Lung (tissue), 16 donors: ENCODE results near the gene POLD2. TPM values are rescaled to one million over a fixed set of nuclear protein-coding genes. Genes with fewer than 3 reads are reported as not detected.
"Not testable (repeated sequence)": the region's sequence is repeated elsewhere in the genome, so short reads cannot be mapped to it uniquely, and the experiment has no call there.

Source experiments
- ATAC-seq: fragments of 200-7000 bp; cut with Tn5 transposase; one replicate; pipeline ENCODE4 v1.9.1; 2020; ENCODE audit warnings: moderate number of reproducible peaks; ENCODE audit not compliant: insufficient read depth, low FRiP score
- DNase-seq, 3 donors: peaks; one replicate each; pipeline ENCODE4 v3.0.0-alpha.2; 2013 to 2017
- H3K27ac ChIP-seq, 2 donors: one replicate each; pipeline ENCODE4 v1.5.1; 2013; ENCODE audit warnings: mild to moderate bottlenecking in 2 of 2, moderate library complexity in 2 of 2, control low read depth in 1 of 2, inconsistent platforms in 1 of 2, low read depth in 1 of 2, low read length in 1 of 2
- H3K27me3 ChIP-seq, 3 donors: one replicate each; pipeline ENCODE4 v1.5.1; 2013; ENCODE audit warnings: low read length in 2 of 3; ENCODE audit not compliant: control insufficient read depth in 3 of 3, insufficient read depth in 3 of 3
- H3K36me3 ChIP-seq, 4 donors: one replicate each; pipeline ENCODE4 v1.5.1; 2013; ENCODE audit warnings: low read length in 4 of 4, mild to moderate bottlenecking in 1 of 4, moderate library complexity in 1 of 4; ENCODE audit not compliant: control insufficient read depth in 4 of 4, insufficient read depth in 4 of 4
- H3K4me1 ChIP-seq, 5 donors: one replicate each; pipeline ENCODE4 v1.5.1; 2013; ENCODE audit warnings: low read length in 5 of 5, mild to moderate bottlenecking in 2 of 5, moderate library complexity in 1 of 5; ENCODE audit not compliant: control insufficient read depth in 5 of 5, insufficient read depth in 5 of 5
- H3K4me3 ChIP-seq: one replicate; pipeline ENCODE4 v1.5.1; 2013; ENCODE audit warnings: mild to moderate bottlenecking, control low read depth, moderate library complexity
- H3K9ac ChIP-seq, 2 donors: one replicate each; pipeline ENCODE4 v1.5.1; 2013; ENCODE audit warnings: low read length in 2 of 2, control low read depth in 1 of 2; ENCODE audit not compliant: insufficient read depth in 1 of 2
- H3K9me3 ChIP-seq, 4 donors: one replicate each; pipeline ENCODE4 v1.5.1; 2013; ENCODE audit warnings: low read length in 3 of 4, mild to moderate bottlenecking in 1 of 4, moderate library complexity in 1 of 4; ENCODE audit not compliant: control insufficient read depth in 4 of 4, insufficient read depth in 3 of 4
- CTCF ChIP-seq: IDR thresholded peaks from 2 replicates; pipeline ENCODE4 v1.5.1; 2012; ENCODE audit warnings: mild to moderate bottlenecking; ENCODE audit errors: control extremely low read depth, extremely low read depth
- WGBS, 2 donors: extraction: QIAGEN DNeasy Blood & Tissue Kit; methylation state at CpG; one replicate each; pipeline ENCODE4 v1.1.7; 2013; 5-methylcytosine and 5-hydroxymethylcytosine counted together
- long read RNA-seq, 5 donors: transcript quantifications; one replicate each; lab custom pipeline, GENCODE V29; 2026
- polyA plus RNA-seq, 2 donors: library from polyadenylated mRNA; stranded (reverse); fragments of 200-250 nt; gene quantifications; one replicate each; pipeline ENCODE4 v1.2.1, GENCODE V29; 2013
- total RNA-seq, 2 donors: library from RNA; depleted of rRNA in 1 of 2; stranded (reverse); fragments of >200 nt in 1 of 2; gene quantifications; one replicate each; pipeline ENCODE4 v1.2.1, GENCODE V29; 2014 to 2021
- donor health status: control.
- donor health status: control.
- donor health status: Bipolar disorder and iron deficiency.
- donor health status: healthy.
- donor health status: DM: yes; HTN: yes; CAD: no.

Gene POLD2
- 10 to 100 TPM; 48.8 to 90.7 TPM for total RNA-seq
- polyA plus RNA-seq: 10 to 100 TPM; 61.9 to 80.7 TPM
- long read RNA-seq, donor 1, transcript POLD2-216 (2 exons, 528 nt): minor isoform, 7 of 89 reads
- long read RNA-seq, donor 1, transcript POLD2-207 (11 exons, 1,659 nt): minor isoform, 5 of 89 reads
- long read RNA-seq, donor 1, transcript POLD2-218 (11 exons, 1,619 nt): major isoform, 25 of 89 reads
- long read RNA-seq, donor 1, partial matches to known transcripts: 50 of 89 reads
- long read RNA-seq, donor 1, other reads (novel, unspliced or antisense): 0 of 89 reads
- long read RNA-seq, donor 2, transcript POLD2-218 (11 exons, 1,619 nt): major isoform, 5 of 8 reads
- long read RNA-seq, donor 2, partial matches to known transcripts: 0 of 8 reads
- long read RNA-seq, donor 2, other reads (novel, unspliced or antisense): 0 of 8 reads
- long read RNA-seq, donor 3, transcript POLD2-218 (11 exons, 1,619 nt): major isoform, 9 of 23 reads
- long read RNA-seq, donor 3, transcript POLD2-216 (2 exons, 528 nt): minor isoform, 5 of 23 reads
- long read RNA-seq, donor 3, partial matches to known transcripts: 8 of 23 reads
- long read RNA-seq, donor 3, other reads (novel, unspliced or antisense): 0 of 23 reads
- long read RNA-seq, donor 4, transcript POLD2-218 (11 exons, 1,619 nt): major isoform, 12 of 45 reads
- long read RNA-seq, donor 4, partial matches to known transcripts: 29 of 45 reads
- long read RNA-seq, donor 4, other reads (novel, unspliced or antisense): 0 of 45 reads
- long read RNA-seq, donor 5, transcript POLD2-216 (2 exons, 528 nt): minor isoform, 9 of 102 reads
- long read RNA-seq, donor 5, transcript POLD2-218 (11 exons, 1,619 nt): major isoform, 31 of 102 reads
- long read RNA-seq, donor 5, partial matches to known transcripts: 54 of 102 reads
- long read RNA-seq, donor 5, other reads (novel, unspliced or antisense): 0 of 102 reads

- Histone ChIP-seq H3K36me3 (peaks cover 0 to 18% (median 13%) of the 10 kb centered on the region in 4 donors), H3K9ac (peak within 1 kb of the TSS; percentile 84 to 88), H3K27ac (peak within 1 kb of the TSS; percentile 86 to 94), H3K4me3 (peak within 1 kb of the TSS; percentile 85), H3K27me3 (no peaks in the 10 kb centered on the region), H3K9me3 (no peaks in the 10 kb centered on the region), H3K4me1 (peaks cover 3 to 23% (median 9%) of the 10 kb centered on the region in 5 donors)
- ATAC-seq (peak; percentile 98), DNase-seq (peak; percentile 99)
- WGBS, 2 donors: 1% methylated on average over 75 to 86 of the region's 86 CpGs
- TF ChIP-seq CTCF: no peak
Observed at GRCh38 chr7:44123190-44124003, at the start of gene POLD2. Gene POLD2, minus strand, starts transcription at chr7:44123548. Its CDS starts 1,495 bp downstream, at chr7:44122053.

GRCh38 chr7:44172803-44173424, 49.6 kb upstream of the POLD2 start:
- Histone ChIP-seq H3K9ac (no peak overlapping the region), H3K27me3 (peaks cover 0 to 4% (median 0%) of the 10 kb centered on the region in 3 donors), H3K27ac (no peak overlapping the region), H3K4me1 (no peaks in the 10 kb centered on the region), H3K9me3 (peaks cover 0 to 2% (median 0%) of the 10 kb centered on the region in 4 donors), H3K36me3 (no peaks in the 10 kb centered on the region), H3K4me3 (no peak overlapping the region)
- no peak for TF ChIP-seq CTCF
- 79 to 91% methylated on average over 6 of the region's 6 CpGs for WGBS, 2 donors
- no peak for DNase-seq
- ATAC-seq: no peak

GRCh38 chr7:44172352-44172751, 49.0 kb upstream of the POLD2 start:
- DNase-seq: no peak
- Histone ChIP-seq H3K36me3 (no peaks in the 10 kb centered on the region), H3K27me3 (peaks cover 0 to 4% (median 0%) of the 10 kb centered on the region in 3 donors), H3K9ac (no peak overlapping the region), H3K9me3 (peaks cover 0 to 2% (median 0%) of the 10 kb centered on the region in 4 donors), H3K4me3 (no peak overlapping the region), H3K27ac (no peak overlapping the region), H3K4me1 (no peaks in the 10 kb centered on the region)
- TF ChIP-seq CTCF: no peak
- no peak for ATAC-seq

- H3K9ac ChIP-seq, H3K36me3 ChIP-seq, H3K27ac ChIP-seq, H3K9me3 ChIP-seq, DNase-seq, H3K4me1 ChIP-seq, H3K27me3 ChIP-seq, ATAC-seq, H3K4me3 ChIP-seq: not testable (repeated sequence)
- 96 to 97% methylated on average over 9 of the region's 9 CpGs for WGBS, 2 donors
Observed at GRCh38 chr7:44171901-44172300, 48.6 kb upstream of the POLD2 start.
